ENCODE measurements around the gene PHTF1.

PHTF1 gene

GRCh38 chr1:113759333-113760101 lies at the start of gene PHTF1:
TSS of gene PHTF1 (minus strand) at chr1:113759486. CDS start at chr1:113758703, 783 bp downstream.
- DNase-seq: peak; percentile 81

GRCh38 chr1:113808450-113809195 lies 49.3 kb upstream of the PHTF1 start:
- DNase-seq: peak; percentile 14

- DNase-seq: no peak
Measured at GRCh38 chr1:113805639-113806038, 46.4 kb upstream of the PHTF1 start.

- DNase-seq: no peak
Measured at GRCh38 chr1:113805256-113805531, 45.9 kb upstream of the PHTF1 start.

GRCh38 chr1:113804421-113805255 lies 45.4 kb upstream of the PHTF1 start:
- DNase-seq: peak; percentile 44

GRCh38 chr1:113802367-113803007 lies 43.2 kb upstream of the PHTF1 start:
- DNase-seq: no peak

- no peak for DNase-seq
Measured at GRCh38 chr1:113800487-113800886, 41.2 kb upstream of the PHTF1 start.

- DNase-seq: no peak
Measured at GRCh38 chr1:113797472-113797871, 38.2 kb upstream of the PHTF1 start.

GRCh38 chr1:113793878-113794834 lies 34.9 kb upstream of the PHTF1 start:
- DNase-seq: no peak

GRCh38 chr1:113792986-113793385 lies 33.7 kb upstream of the PHTF1 start:
- DNase-seq: no peak

GRCh38 chr1:113792471-113792870 lies 33.2 kb upstream of the PHTF1 start:
- no peak for DNase-seq

- no peak for DNase-seq
Measured at GRCh38 chr1:113788802-113789201, 29.5 kb upstream of the PHTF1 start.

- DNase-seq: no peak
Measured at GRCh38 chr1:113787663-113788062, 28.4 kb upstream of the PHTF1 start.

GRCh38 chr1:113786069-113786468 lies 26.8 kb upstream of the PHTF1 start:
- no peak for DNase-seq

- DNase-seq: peak; percentile 28
Measured at GRCh38 chr1:113784104-113784779, 25.0 kb upstream of the PHTF1 start.

- DNase-seq: peak; percentile 94
Measured at GRCh38 chr1:113783254-113784103, 24.2 kb upstream of the PHTF1 start.

- no peak for DNase-seq
Measured at GRCh38 chr1:113782406-113782805, 23.1 kb upstream of the PHTF1 start.

GRCh38 chr1:113780374-113781146 lies 21.3 kb upstream of the PHTF1 start:
- DNase-seq: peak; percentile 29

- DNase-seq: no peak
Measured at GRCh38 chr1:113779542-113779941, 20.3 kb upstream of the PHTF1 start.

All from GF-D8 (cell line).